WTC11 (cell line): ENCODE measurements around the gene PRIM2. TPM values are rescaled to one million over a fixed set of nuclear protein-coding genes. Genes with fewer than 3 reads are reported as not detected.

Experiments
- ATAC-seq: fragments of 200-7000 bp; cut with Tn5 transposase; 2 replicates; pipeline ENCODE4 v1.10.0; 2021; ENCODE audit warnings: mild to moderate bottlenecking, moderate library complexity
- CTCF ChIA-PET: fragments of 300-600 bp; sonication (Branson Sonifier 250); formaldehyde crosslinking; loops from one replicate; lab custom pipeline; 2021; ENCODE audit warnings: antibody characterized with exemption; lab: Charles Lee
- POLR2A ChIA-PET: fragments of 350-600 bp; sonication (Branson Sonifier 250); formaldehyde crosslinking; loops from one replicate; lab custom pipeline; 2021; ENCODE audit warnings: antibody characterized with exemption; lab: Charles Lee
- DNase-seq: peaks from one replicate; pipeline ENCODE4 v3.0.0; 2021; ENCODE audit warnings: low spot score
- H3K27ac Mint-ChIP-seq: 2 replicates; pipeline ENCODE4 v1.8.0; 2021; ENCODE audit warnings: mixed read lengths
- H3K27me3 Mint-ChIP-seq: 2 replicates; pipeline ENCODE4 v1.8.0; 2021; ENCODE audit warnings: low read depth, mild to moderate bottlenecking, moderate library complexity, mixed read lengths
- H3K36me3 Mint-ChIP-seq: 2 replicates; pipeline ENCODE4 v1.8.0; 2021; ENCODE audit warnings: mixed read lengths
- H3K4me1 Mint-ChIP-seq: 2 replicates; pipeline ENCODE4 v1.8.0; 2022; ENCODE audit warnings: mixed read lengths
- H3K4me3 Mint-ChIP-seq: 2 replicates; pipeline ENCODE4 v1.8.0; 2021; ENCODE audit warnings: mild to moderate bottlenecking, moderate library complexity, mixed read lengths
- H3K9me3 Mint-ChIP-seq: 2 replicates; pipeline ENCODE4 v1.8.0; 2021; ENCODE audit warnings: mixed read lengths
- ELF4 ChIP-seq: sonication (generic); formaldehyde crosslinking; IDR thresholded peaks from 2 replicates; pipeline ENCODE4 v1.8.1; 2022; ENCODE audit warnings: low read depth, mild to moderate bottlenecking, moderate library complexity, missing genetic modification reagents
- JUN ChIP-seq: sonication (generic); formaldehyde crosslinking; IDR thresholded peaks from 2 replicates; pipeline ENCODE4 v1.8.0; 2023; ENCODE audit warnings: mild to moderate bottlenecking, missing genetic modification reagents
- NFATC4 ChIP-seq: fragments of 250-450 bp; sonication (Bioruptor Pico); IDR thresholded peaks from 2 replicates; pipeline ENCODE4 v1.9.0; 2021; ENCODE audit warnings: mild to moderate bottlenecking
- NR1H2 ChIP-seq: sonication (generic); formaldehyde crosslinking; IDR thresholded peaks from 2 replicates; pipeline ENCODE4 v1.9.0; 2021; ENCODE audit warnings: mild to moderate bottlenecking, moderate library complexity, missing genetic modification reagents
- NR2C2 ChIP-seq: sonication (generic); formaldehyde crosslinking; IDR thresholded peaks from 2 replicates; pipeline ENCODE4 v1.8.0; 2022; ENCODE audit warnings: mild to moderate bottlenecking, missing genetic modification reagents
- PRRX2 ChIP-seq: fragments of 250-450 bp; sonication (Bioruptor Pico); IDR thresholded peaks from 2 replicates; pipeline ENCODE4 v1.8.0; 2021; ENCODE audit warnings: mild to moderate bottlenecking
- RELA ChIP-seq: sonication (generic); formaldehyde crosslinking; IDR thresholded peaks from 2 replicates; pipeline ENCODE4 v1.8.1; 2022; ENCODE audit warnings: missing genetic modification reagents, mild to moderate bottlenecking, borderline replicate concordance
- TCF7 ChIP-seq: sonication (generic); formaldehyde crosslinking; IDR thresholded peaks from 2 replicates; pipeline ENCODE4 v1.8.0; 2022; ENCODE audit warnings: mild to moderate bottlenecking, low read depth, missing genetic modification reagents, moderate library complexity
- TEAD4 ChIP-seq: sonication (generic); formaldehyde crosslinking; IDR thresholded peaks from 2 replicates; pipeline ENCODE4 v1.8.0; 2022; ENCODE audit warnings: mild to moderate bottlenecking, missing genetic modification reagents
- TP53 ChIP-seq: sonication (generic); formaldehyde crosslinking; IDR thresholded peaks from 2 replicates; pipeline ENCODE4 v1.8.1; 2023; ENCODE audit warnings: mild to moderate bottlenecking, missing genetic modification reagents
- ZNF263 ChIP-seq: sonication (generic); formaldehyde crosslinking; IDR thresholded peaks from 2 replicates; pipeline ENCODE4 v1.8.1; 2022; ENCODE audit warnings: low read depth, mild to moderate bottlenecking, moderate library complexity, missing genetic modification reagents
- total RNA-seq: library from RNA; stranded (reverse); gene quantifications from 3 replicates; pipeline ENCODE4 v1.2.3, GENCODE V29; 2021
- TF ChIP-seq, protein P1 (sequence below): fragments of 250-450 bp; sonication (Bioruptor Pico); IDR thresholded peaks from 2 replicates; pipeline ENCODE4 v1.9.0; 2021; ENCODE audit warnings: mild to moderate bottlenecking
- TF ChIP-seq, protein P2 (sequence below): sonication (generic); formaldehyde crosslinking; IDR thresholded peaks from 2 replicates; pipeline ENCODE4 v1.8.1; 2023; ENCODE audit warnings: mild to moderate bottlenecking, missing genetic modification reagents, moderate library complexity
- TF ChIP-seq, protein P3 (sequence below): sonication (generic); formaldehyde crosslinking; IDR thresholded peaks from 2 replicates; pipeline ENCODE4 v1.8.0; 2022; ENCODE audit warnings: mild to moderate bottlenecking, missing genetic modification reagents
- TF ChIP-seq, protein P4 (sequence below): sonication (generic); formaldehyde crosslinking; IDR thresholded peaks from 2 replicates; pipeline ENCODE4 v1.8.1; 2022; ENCODE audit warnings: mild to moderate bottlenecking, missing genetic modification reagents, moderate library complexity, borderline replicate concordance
- TF ChIP-seq, protein P5 (sequence below): fragments of 250-450 bp; sonication (Bioruptor Pico); IDR thresholded peaks from 2 replicates; pipeline ENCODE4 v1.9.0; 2021; ENCODE audit warnings: moderate library complexity, mild to moderate bottlenecking, inconsistent platforms, borderline replicate concordance
- TF ChIP-seq, protein P6 (sequence below): sonication (generic); formaldehyde crosslinking; IDR thresholded peaks from 2 replicates; pipeline ENCODE4 v1.8.1; 2022; ENCODE audit warnings: low read depth, mild to moderate bottlenecking, moderate library complexity, missing genetic modification reagents, borderline replicate concordance

Gene PRIM2
- total RNA-seq, 1 experiment from 2014 or later: 42.2 TPM

DNA sequence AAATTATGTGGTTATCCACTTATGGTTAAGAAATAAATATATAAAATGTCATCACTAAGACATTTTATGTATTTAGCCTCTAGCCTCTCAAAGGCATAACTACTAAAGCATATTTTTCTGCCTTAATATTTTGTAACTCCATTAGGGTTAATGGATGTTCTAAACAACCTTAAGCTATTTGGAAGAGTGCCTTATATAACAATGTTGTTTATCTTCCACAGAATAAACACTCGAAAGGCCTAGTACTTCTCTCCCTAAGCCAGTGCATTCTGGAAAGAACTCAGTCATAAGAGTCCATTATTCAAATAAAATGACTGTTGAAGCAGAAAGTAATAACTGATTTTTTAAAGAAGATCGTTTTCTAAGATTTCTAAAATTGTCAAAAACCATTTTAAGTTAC, 15.0 kb upstream of the PRIM2 start (continued):
- TF ChIP-seq, protein P1, sequence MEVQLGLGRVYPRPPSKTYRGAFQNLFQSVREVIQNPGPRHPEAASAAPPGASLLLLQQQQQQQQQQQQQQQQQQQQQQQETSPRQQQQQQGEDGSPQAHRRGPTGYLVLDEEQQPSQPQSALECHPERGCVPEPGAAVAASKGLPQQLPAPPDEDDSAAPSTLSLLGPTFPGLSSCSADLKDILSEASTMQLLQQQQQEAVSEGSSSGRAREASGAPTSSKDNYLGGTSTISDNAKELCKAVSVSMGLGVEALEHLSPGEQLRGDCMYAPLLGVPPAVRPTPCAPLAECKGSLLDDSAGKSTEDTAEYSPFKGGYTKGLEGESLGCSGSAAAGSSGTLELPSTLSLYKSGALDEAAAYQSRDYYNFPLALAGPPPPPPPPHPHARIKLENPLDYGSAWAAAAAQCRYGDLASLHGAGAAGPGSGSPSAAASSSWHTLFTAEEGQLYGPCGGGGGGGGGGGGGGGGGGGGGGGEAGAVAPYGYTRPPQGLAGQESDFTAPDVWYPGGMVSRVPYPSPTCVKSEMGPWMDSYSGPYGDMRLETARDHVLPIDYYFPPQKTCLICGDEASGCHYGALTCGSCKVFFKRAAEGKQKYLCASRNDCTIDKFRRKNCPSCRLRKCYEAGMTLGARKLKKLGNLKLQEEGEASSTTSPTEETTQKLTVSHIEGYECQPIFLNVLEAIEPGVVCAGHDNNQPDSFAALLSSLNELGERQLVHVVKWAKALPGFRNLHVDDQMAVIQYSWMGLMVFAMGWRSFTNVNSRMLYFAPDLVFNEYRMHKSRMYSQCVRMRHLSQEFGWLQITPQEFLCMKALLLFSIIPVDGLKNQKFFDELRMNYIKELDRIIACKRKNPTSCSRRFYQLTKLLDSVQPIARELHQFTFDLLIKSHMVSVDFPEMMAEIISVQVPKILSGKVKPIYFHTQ (CRISPR knock-in tag): no peak
- TF ChIP-seq, all 79 proteins: peak for 0

DNA sequence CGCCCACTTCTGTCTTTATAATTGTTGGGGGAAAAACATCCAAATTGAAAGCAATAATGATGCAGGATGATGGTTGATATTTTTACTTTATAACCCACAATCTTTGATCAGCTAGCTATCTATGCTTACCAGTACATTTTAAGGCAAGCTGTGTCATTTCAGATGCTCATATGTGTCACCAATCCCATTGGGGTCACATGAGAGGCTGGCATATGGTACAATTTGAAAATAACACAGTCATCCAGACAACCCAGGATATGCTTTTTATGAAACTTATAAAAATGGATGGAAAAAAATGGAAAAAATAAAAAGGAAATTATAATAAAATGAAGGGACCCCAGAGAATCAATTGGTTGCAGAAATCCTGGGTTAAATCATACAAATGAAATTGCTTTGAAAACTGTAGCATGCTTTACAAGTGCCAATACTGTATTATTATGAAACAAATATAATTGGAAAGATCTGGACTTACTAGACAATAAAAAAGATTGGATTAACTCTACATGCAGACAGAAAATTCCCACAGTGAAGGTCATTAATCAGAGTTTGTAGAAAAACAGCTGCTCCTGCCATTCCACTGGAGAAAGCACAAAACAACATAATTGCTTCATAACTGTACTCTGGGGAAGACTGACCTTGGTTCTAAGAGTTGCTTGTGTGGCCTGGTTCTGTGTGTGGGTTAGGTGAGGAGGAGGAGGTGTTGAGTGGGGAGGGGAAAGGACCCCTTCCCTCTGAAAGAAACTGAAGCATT, 13.3 kb upstream of the PRIM2 start:
- CTCF ChIA-PET: interaction anchor here (0.9 to 1.3 kb wide), 2 partner anchors 13 to 399 kb away, joined by 3 to 4 read pairs; partner anchors contain the start of gene PRIM2
- no peaks in the 10 kb centered on the region for H3K27me3 Mint-ChIP-seq
- DNase-seq (no peak), ATAC-seq (no peak)
- no peaks in the 10 kb centered on the region for H3K36me3 Mint-ChIP-seq
- no peaks in the 10 kb centered on the region for H3K9me3 Mint-ChIP-seq
- H3K27ac Mint-ChIP-seq: no peak overlapping the region
- H3K4me3 Mint-ChIP-seq: no peak overlapping the region
- POLR2A ChIA-PET: no interaction called here
- TF ChIP-seq NR1H2 (CRISPR knock-in tag): no peak
- TF ChIP-seq, all 79 proteins: peak for 0
- no peaks in the 10 kb centered on the region for H3K4me1 Mint-ChIP-seq

DNA sequence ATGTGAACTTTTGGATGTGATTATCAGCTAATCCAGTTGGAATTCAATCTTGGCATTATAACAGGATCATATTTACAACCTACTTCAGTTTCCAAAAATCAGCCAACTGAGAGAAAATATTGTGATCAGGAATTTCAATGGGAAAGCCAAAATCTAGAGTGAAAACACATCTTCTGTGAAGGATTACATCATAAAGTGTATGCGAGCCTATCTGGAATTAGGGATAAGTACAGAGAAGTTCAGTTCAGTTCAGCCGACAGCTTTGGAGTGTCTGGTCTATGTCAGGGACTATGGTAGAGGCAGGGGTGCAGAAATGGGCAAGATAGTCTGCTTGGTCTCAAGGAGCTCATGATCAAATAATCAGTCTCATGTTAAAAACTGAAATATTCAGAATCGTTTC, 12.3 kb upstream of the PRIM2 start:
- no peak for TF ChIP-seq NFATC4 (CRISPR knock-in tag)
- no peak for TF ChIP-seq JUN (CRISPR knock-in tag)
- no peak for TF ChIP-seq ZNF263
- TF ChIP-seq, protein P2, sequence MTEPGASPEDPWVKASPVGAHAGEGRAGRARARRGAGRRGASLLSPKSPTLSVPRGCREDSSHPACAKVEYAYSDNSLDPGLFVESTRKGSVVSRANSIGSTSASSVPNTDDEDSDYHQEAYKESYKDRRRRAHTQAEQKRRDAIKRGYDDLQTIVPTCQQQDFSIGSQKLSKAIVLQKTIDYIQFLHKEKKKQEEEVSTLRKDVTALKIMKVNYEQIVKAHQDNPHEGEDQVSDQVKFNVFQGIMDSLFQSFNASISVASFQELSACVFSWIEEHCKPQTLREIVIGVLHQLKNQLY: no peak
- TF ChIP-seq PRRX2: no peak
- no peak for TF ChIP-seq NR2C2 (CRISPR knock-in tag)
- H3K4me3 Mint-ChIP-seq: no peak overlapping the region
- no peak for DNase-seq
- POLR2A ChIA-PET: no interaction called here
- H3K27me3 Mint-ChIP-seq: no peaks in the 10 kb centered on the region
- CTCF ChIA-PET: interaction anchor here (0.5 to 1.3 kb wide), 3 partner anchors 12 to 402 kb away, joined by 3 to 4 read pairs (median 4); partner anchors contain the start of gene PRIM2
- H3K36me3 Mint-ChIP-seq: peaks cover 4% of the 10 kb centered on the region
- H3K9me3 Mint-ChIP-seq: peaks cover 5% of the 10 kb centered on the region; the same call in 1 of the 2 replicates
- no peak for ATAC-seq
- no peak overlapping the region for H3K27ac Mint-ChIP-seq
- H3K4me1 Mint-ChIP-seq: no peaks in the 10 kb centered on the region

DNA sequence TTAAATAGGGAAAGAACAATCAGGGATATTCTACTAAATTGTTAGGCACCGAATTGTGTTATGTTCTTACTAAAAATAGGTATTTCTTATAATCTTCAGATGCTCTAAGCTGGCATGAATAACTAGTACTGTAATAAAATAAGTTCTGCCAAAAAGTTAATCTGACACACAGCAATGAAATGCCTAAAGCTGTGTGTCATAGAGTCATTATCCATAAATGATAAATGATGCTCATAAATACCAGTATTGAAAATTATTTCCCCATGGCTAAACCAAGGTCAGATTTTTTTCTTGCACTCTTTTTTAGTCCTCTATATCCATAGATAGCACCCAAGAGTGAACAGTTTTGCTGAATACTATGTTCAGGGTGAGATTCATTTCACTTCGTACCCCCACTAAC, 11.7 kb upstream of the PRIM2 start:
- H3K4me1 Mint-ChIP-seq: no peaks in the 10 kb centered on the region
- no peak for DNase-seq
- CTCF ChIA-PET: interaction anchor here (1.3 kb wide), 1 partner anchor 401 kb away, joined by 4 read pairs; no protein-coding TSS in a partner anchor
- peaks cover 7% of the 10 kb centered on the region for H3K36me3 Mint-ChIP-seq
- H3K9me3 Mint-ChIP-seq: peaks cover 9% of the 10 kb centered on the region; the same call in 1 of the 2 replicates
- TF ChIP-seq, protein P3, sequence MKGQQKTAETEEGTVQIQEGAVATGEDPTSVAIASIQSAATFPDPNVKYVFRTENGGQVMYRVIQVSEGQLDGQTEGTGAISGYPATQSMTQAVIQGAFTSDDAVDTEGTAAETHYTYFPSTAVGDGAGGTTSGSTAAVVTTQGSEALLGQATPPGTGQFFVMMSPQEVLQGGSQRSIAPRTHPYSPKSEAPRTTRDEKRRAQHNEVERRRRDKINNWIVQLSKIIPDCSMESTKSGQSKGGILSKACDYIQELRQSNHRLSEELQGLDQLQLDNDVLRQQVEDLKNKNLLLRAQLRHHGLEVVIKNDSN (CRISPR knock-in tag): no peak
- TF ChIP-seq, protein P4, sequence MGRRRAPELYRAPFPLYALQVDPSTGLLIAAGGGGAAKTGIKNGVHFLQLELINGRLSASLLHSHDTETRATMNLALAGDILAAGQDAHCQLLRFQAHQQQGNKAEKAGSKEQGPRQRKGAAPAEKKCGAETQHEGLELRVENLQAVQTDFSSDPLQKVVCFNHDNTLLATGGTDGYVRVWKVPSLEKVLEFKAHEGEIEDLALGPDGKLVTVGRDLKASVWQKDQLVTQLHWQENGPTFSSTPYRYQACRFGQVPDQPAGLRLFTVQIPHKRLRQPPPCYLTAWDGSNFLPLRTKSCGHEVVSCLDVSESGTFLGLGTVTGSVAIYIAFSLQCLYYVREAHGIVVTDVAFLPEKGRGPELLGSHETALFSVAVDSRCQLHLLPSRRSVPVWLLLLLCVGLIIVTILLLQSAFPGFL (CRISPR knock-in tag): no peak
- no peak for TF ChIP-seq RELA (CRISPR knock-in tag)
- no peak for TF ChIP-seq TEAD4 (CRISPR knock-in tag)
- TF ChIP-seq, protein P5, sequence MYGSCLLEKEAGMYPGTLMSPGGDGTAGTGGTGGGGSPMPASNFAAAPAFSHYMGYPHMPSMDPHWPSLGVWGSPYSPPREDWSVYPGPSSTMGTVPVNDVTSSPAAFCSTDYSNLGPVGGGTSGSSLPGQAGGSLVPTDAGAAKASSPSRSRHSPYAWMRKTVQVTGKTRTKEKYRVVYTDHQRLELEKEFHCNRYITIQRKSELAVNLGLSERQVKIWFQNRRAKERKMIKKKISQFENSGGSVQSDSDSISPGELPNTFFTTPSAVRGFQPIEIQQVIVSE: no peak
- no peak for TF ChIP-seq ELF4
- TF ChIP-seq TP53 (CRISPR knock-in tag): no peak
- no peak for TF ChIP-seq PRRX2
- TF ChIP-seq, protein P6, sequence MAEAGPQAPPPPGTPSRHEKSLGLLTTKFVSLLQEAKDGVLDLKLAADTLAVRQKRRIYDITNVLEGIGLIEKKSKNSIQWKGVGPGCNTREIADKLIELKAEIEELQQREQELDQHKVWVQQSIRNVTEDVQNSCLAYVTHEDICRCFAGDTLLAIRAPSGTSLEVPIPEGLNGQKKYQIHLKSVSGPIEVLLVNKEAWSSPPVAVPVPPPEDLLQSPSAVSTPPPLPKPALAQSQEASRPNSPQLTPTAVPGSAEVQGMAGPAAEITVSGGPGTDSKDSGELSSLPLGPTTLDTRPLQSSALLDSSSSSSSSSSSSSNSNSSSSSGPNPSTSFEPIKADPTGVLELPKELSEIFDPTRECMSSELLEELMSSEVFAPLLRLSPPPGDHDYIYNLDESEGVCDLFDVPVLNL (CRISPR knock-in tag): no peak
- no peak for TF ChIP-seq TCF7 (CRISPR knock-in tag)
- POLR2A ChIA-PET: interaction anchor here (0.6 kb wide), 1 partner anchor 247 kb away, joined by 3 read pairs; no protein-coding TSS in a partner anchor
- H3K4me3 Mint-ChIP-seq: no peak overlapping the region
- no peak overlapping the region for H3K27ac Mint-ChIP-seq
- ATAC-seq: no peak
- H3K27me3 Mint-ChIP-seq: no peaks in the 10 kb centered on the region
